ENCODE measurements around the gene LAMA3.
A peak's percentile ranks its signal among the peaks of the same experiment; 100 is the strongest.

The LAMA3 gene

GRCh38 chr18:23969664-23970063 lies 280.4 kb downstream of the LAMA3 start:
- TF ChIP-seq CTCF (conservative IDR thresholded peaks at IDR 0.05; ENCODE audit: low read depth, low read length) = no peak
- DNase-seq (ENCODE audit: low read depth) = no peak
- no peak overlapping the region for H3K4me3 ChIP-seq (ENCODE audit: low read length)

GRCh38 chr18:23970161-23971096 lies 281.2 kb downstream of the LAMA3 start:
- no peak for TF ChIP-seq CTCF (conservative IDR thresholded peaks at IDR 0.05; ENCODE audit: low read depth, low read length)
- no peak for DNase-seq (ENCODE audit: low read depth)
- no peak overlapping the region for H3K4me3 ChIP-seq (ENCODE audit: low read length)

- no peak overlapping the region for H3K4me3 ChIP-seq (ENCODE audit: low read length)
- no peak for TF ChIP-seq CTCF (conservative IDR thresholded peaks at IDR 0.05; ENCODE audit: low read depth, low read length)
- DNase-seq (ENCODE audit: low read depth) = no peak
Observed at GRCh38 chr18:23971097-23971440, 281.8 kb downstream of the LAMA3 start.

- no peak for TF ChIP-seq CTCF (conservative IDR thresholded peaks at IDR 0.05; ENCODE audit: low read depth, low read length)
- DNase-seq (ENCODE audit: low read depth) = peak; percentile 99
Observed at GRCh38 chr18:23971666-23972230, 282.5 kb downstream of the LAMA3 start.

GRCh38 chr18:23972453-23972852 lies 283.2 kb downstream of the LAMA3 start:
- TF ChIP-seq CTCF (conservative IDR thresholded peaks at IDR 0.05; ENCODE audit: low read depth, low read length) = no peak
- no peak for DNase-seq (ENCODE audit: low read depth)
- H3K4me3 ChIP-seq (ENCODE audit: low read length) = no peak overlapping the region

More at GRCh38 chr18:23971666-23972230, 282.5 kb downstream of the LAMA3 start:
- H3K4me3 ChIP-seq (ENCODE audit: low read length) = no peak overlapping the region

GRCh38 chr18:23977103-23977502 lies 287.9 kb downstream of the LAMA3 start:
- no peak for TF ChIP-seq CTCF (conservative IDR thresholded peaks at IDR 0.05; ENCODE audit: low read depth, low read length)
- H3K4me3 ChIP-seq (ENCODE audit: low read length) = no peak overlapping the region
- no peak for DNase-seq (ENCODE audit: low read depth)

Data from retinal pigment epithelial cell (primary cell).